H1 (cell line): ENCODE measurements around the gene IRF2BP2. TPM values are rescaled to one million over a fixed set of nuclear protein-coding genes. Genes with fewer than 3 reads are reported as not detected.
A peak's percentile ranks its signal among the peaks of the same experiment; 100 is the strongest.

Source experiments
- CTCF ChIA-PET: fragments of 300-600 bp; sonication (Branson Sonifier 250); formaldehyde crosslinking; loops from one replicate; lab custom pipeline; 2021; ENCODE audit not compliant: partially characterized antibody; lab: Charles Lee
- POLR2A ChIA-PET: fragments of 300-600 bp; sonication (Branson Sonifier 250); formaldehyde crosslinking; loops from one replicate; lab custom pipeline; 2021; ENCODE audit warnings: inconsistent platforms; ENCODE audit not compliant: partially characterized antibody; lab: Charles Lee
- DNase-seq, 2 experiments: peaks; one replicate each; pipeline versions ENCODE4 v3.0.0 to v3.0.0-alpha.2; 2010 to 2022; ENCODE audit warnings: low spot score in 2 of 2, low read depth in 1 of 2, mixed read lengths in 1 of 2
- FAIRE-seq: peaks from 2 replicates; lab custom pipeline; 2011; peaks lifted over from hg19 to GRCh38; lab: Jason Lieb, UNC
- H2AFZ ChIP-seq: 2 replicates; pipeline ENCODE4 v1.8.1; 2012; ENCODE audit warnings: low read length, inconsistent platforms
- H2AK5ac ChIP-seq: 2 replicates; pipeline ENCODE4 v1.6.1; 2013; ENCODE audit warnings: low read depth, low read length
- H2BK120ac ChIP-seq: replicated peaks from 2 replicates; pipeline ENCODE3; 2013; ENCODE audit warnings: low read depth, low read length, inconsistent platforms
- H2BK12ac ChIP-seq: 2 replicates; pipeline ENCODE4 v1.6.1; 2013; ENCODE audit warnings: low read depth, low read length
- H2BK15ac ChIP-seq: 2 replicates; pipeline ENCODE4 v1.6.1; 2013; ENCODE audit warnings: low read length
- H2BK20ac ChIP-seq: 2 replicates; pipeline ENCODE4 v1.6.1; 2013; ENCODE audit warnings: low read length
- H2BK5ac ChIP-seq: 2 replicates; pipeline ENCODE4 v1.6.1; 2013; ENCODE audit warnings: low read depth, low read length
- H3K14ac ChIP-seq: 2 replicates; pipeline ENCODE4 v1.6.1; 2013; ENCODE audit warnings: inconsistent platforms; ENCODE audit not compliant: insufficient read length
- H3K18ac ChIP-seq: 2 replicates; pipeline ENCODE4 v1.6.1; 2013; ENCODE audit warnings: low read length; ENCODE audit errors: extremely low read depth
- H3K23ac ChIP-seq: 2 replicates; pipeline ENCODE4 v1.6.1; 2013; ENCODE audit warnings: inconsistent platforms; ENCODE audit not compliant: insufficient read length
- H3K23me2 ChIP-seq: 2 replicates; pipeline ENCODE4 v1.6.1; 2013; ENCODE audit warnings: low read depth, low read length
- H3K27ac ChIP-seq: 2 replicates; pipeline ENCODE4 v1.6.1; 2011; ENCODE audit warnings: low read depth, low read length, inconsistent platforms
- H3K27me3 ChIP-seq, 4 experiments: replicated peaks in 1 of 4; 1 replicate in 1 of 4; 2 replicates in 3 of 4; pipeline versions ENCODE4 v1.6.1 to v1.8.1; 2011 to 2013; ENCODE audit warnings: low read length in 3 of 4, mild to moderate bottlenecking in 3 of 4, inconsistent platforms in 2 of 4, mixed read lengths in 2 of 4, moderate library complexity in 1 of 4; ENCODE audit not compliant: control insufficient read depth in 3 of 4, insufficient read depth in 3 of 4; ENCODE audit errors: extremely low read depth in 1 of 4
- H3K36me3 ChIP-seq, 4 experiments: 2 replicates each; pipeline versions ENCODE4 v1.6.1 to v1.8.1; 2011 to 2013; ENCODE audit warnings: mild to moderate bottlenecking in 4 of 4, low read length in 3 of 4, moderate library complexity in 2 of 4, control low read depth in 1 of 4, inconsistent platforms in 1 of 4; ENCODE audit not compliant: insufficient read depth in 4 of 4, control insufficient read depth in 2 of 4
- H3K4ac ChIP-seq: replicated peaks from 2 replicates; pipeline ENCODE3; 2013; ENCODE audit warnings: low read length, low read depth, mixed read lengths, inconsistent platforms; ENCODE audit not compliant: insufficient read length
- H3K4me1 ChIP-seq, 4 experiments: replicated peaks in 1 of 4; 1 replicate in 1 of 4; 2 replicates in 3 of 4; pipeline versions ENCODE4 v1.6.1 to v1.8.1; 2011 to 2013; ENCODE audit warnings: low read length in 3 of 4, inconsistent platforms in 2 of 4, mixed read lengths in 1 of 4; ENCODE audit not compliant: insufficient read depth in 4 of 4, control insufficient read depth in 3 of 4
- H3K4me2 ChIP-seq, 2 experiments: 2 replicates each; pipeline versions ENCODE4 v1.6.1 to v1.8.1; 2011 to 2013; ENCODE audit warnings: low read depth in 2 of 2, low read length in 2 of 2, control low read depth in 1 of 2, inconsistent platforms in 1 of 2, mild to moderate bottlenecking in 1 of 2; ENCODE audit not compliant: insufficient read depth in 1 of 2
- H3K4me3 ChIP-seq, 4 experiments: fragments of 200-600, 300-600 bp in 1 of 4; sonication (generic), shearing (Covaris generic), sonication (Bioruptor Twin) in 1 of 4; 2 replicates each; pipeline versions ENCODE4 v1.5.1 to v1.8.1; 2011 to 2016; ENCODE audit warnings: low read length in 4 of 4, low read depth in 3 of 4, control low read depth in 2 of 4, inconsistent platforms in 2 of 4, mild to moderate bottlenecking in 2 of 4, mixed read lengths in 1 of 4, moderate library complexity in 1 of 4; ENCODE audit not compliant: insufficient read depth in 2 of 4; ENCODE audit errors: extremely low read depth in 1 of 4
- H3K56ac ChIP-seq: replicated peaks from 2 replicates; pipeline ENCODE3; 2013; ENCODE audit warnings: low read depth, mild to moderate bottlenecking, mixed read lengths, low read length, inconsistent platforms; ENCODE audit not compliant: insufficient read length
- H3K79me1 ChIP-seq: 2 replicates; pipeline ENCODE4 v1.6.1; 2013; ENCODE audit warnings: low read depth, low read length, control low read depth
- H3K79me2 ChIP-seq, 2 experiments: 2 replicates each; pipeline versions ENCODE4 v1.6.1 to v1.8.1; 2012 to 2013; ENCODE audit warnings: low read length in 2 of 2, mild to moderate bottlenecking in 2 of 2, inconsistent platforms in 1 of 2; ENCODE audit not compliant: insufficient read depth in 2 of 2, control insufficient read depth in 1 of 2
- H3K9ac ChIP-seq, 4 experiments: replicated peaks in 1 of 4; 1 replicate in 1 of 4; 2 replicates in 3 of 4; pipeline versions ENCODE4 v1.6.1 to v1.8.1; 2011 to 2013; ENCODE audit warnings: low read depth in 3 of 4, low read length in 3 of 4, control low read depth in 2 of 4, mild to moderate bottlenecking in 2 of 4, moderate library complexity in 2 of 4, inconsistent platforms in 1 of 4; ENCODE audit errors: extremely low read depth in 1 of 4
- H3K9me3 ChIP-seq, 2 experiments: 2 replicates each; pipeline versions ENCODE4 v1.6.1 to v1.8.1; 2012 to 2013; ENCODE audit warnings: mild to moderate bottlenecking in 2 of 2, moderate library complexity in 2 of 2, control low read depth in 1 of 2, inconsistent platforms in 1 of 2, low read depth in 1 of 2, low read length in 1 of 2, mixed read lengths in 1 of 2; ENCODE audit not compliant: insufficient read depth in 2 of 2
- H4K20me1 ChIP-seq, 2 experiments: replicated peaks in 1 of 2; 2 replicates each; pipeline versions ENCODE3 to v1.8.1; 2011 to 2013; ENCODE audit warnings: inconsistent platforms in 2 of 2, low read length in 2 of 2, mild to moderate bottlenecking in 1 of 2; ENCODE audit not compliant: insufficient read depth in 2 of 2, control insufficient read depth in 1 of 2
- H4K5ac ChIP-seq: 2 replicates; pipeline ENCODE4 v1.6.1; 2013; ENCODE audit warnings: low read length, low read depth, mixed read lengths, inconsistent platforms; ENCODE audit not compliant: insufficient read length
- H4K8ac ChIP-seq: 2 replicates; pipeline ENCODE4 v1.8.0; 2013; ENCODE audit warnings: mild to moderate bottlenecking, moderate library complexity, low read length, inconsistent platforms; ENCODE audit not compliant: insufficient read depth; ENCODE audit errors: extremely low read depth
- H4K91ac ChIP-seq: replicated peaks from 2 replicates; pipeline ENCODE3; 2013; ENCODE audit warnings: low read length, mixed read lengths, inconsistent platforms; ENCODE audit not compliant: insufficient read length
- JUN ChIP-seq: IDR thresholded peaks from 2 replicates; pipeline ENCODE4 v1.6.1; 2011; ENCODE audit warnings: low read depth, mild to moderate bottlenecking, improper control_type of control experiment, low read length
- RAD21 ChIP-seq, 2 experiments: IDR thresholded peaks in 1 of 2; conservative IDR thresholded peaks in 1 of 2; 2 replicates each; pipeline ENCODE4 v1.6.1; 2011; ENCODE audit warnings: low read depth in 2 of 2, low read length in 2 of 2, improper control_type of control experiment in 1 of 2, inconsistent platforms in 1 of 2, mild to moderate bottlenecking in 1 of 2, moderate library complexity in 1 of 2
- WGBS, 2 experiments: shearing (Covaris generic) in 1 of 2; methylation state at CpG; one replicate each; pipeline versions ENCODE4 v1.1.6 to v1.1.7; 2013 to 2015; ENCODE audit warnings: low lambda C conversion rate in 2 of 2, mixed read lengths in 2 of 2, inconsistent platforms in 1 of 2, low coverage in 1 of 2, missing lambda C conversion rate in 1 of 2; ENCODE audit not compliant: insufficient replicate concordance in 2 of 2, insufficient coverage in 1 of 2, insufficient read length in 1 of 2; ENCODE audit errors: extremely low coverage in 1 of 2, missing lambda C conversion rate in 1 of 2; 5-methylcytosine and 5-hydroxymethylcytosine counted together
- polyA plus RNA-seq, 7 experiments: library from polyadenylated mRNA; depleted of rRNA in 3 of 7; stranded (reverse) in 5 of 7; unstranded in 2 of 7; fragments of >200 nt in 5 of 7; fragments of 200-250 nt in 2 of 7; gene quantifications; 1 replicate in 5 of 7; 2 replicates in 1 of 7; 4 replicates in 1 of 7; pipeline versions ENCODE4 v1.2.1 to v1.2.3, GENCODE V29; 2011 to 2013; ENCODE audit warnings: missing spikeins in 2 of 7, mixed read lengths in 2 of 7
- total RNA-seq: library from RNA; stranded (reverse); fragmentation: NEBNext Ultra II Directional; extraction: Animal tissue kit (Norgen Biotek cat#: 25700); gene quantifications from 2 replicates; pipeline ENCODE4 v1.2.1, GENCODE V29; 2021

Gene IRF2BP2
- total and polyA plus RNA-seq, 2 of the 8 experiments (the other 6 are each of a cell fraction or from before 2014, with no cell fraction given), result 24.9 to 67.5 TPM

GRCh38 chr1:234592240-234592639 lies 17.7 kb downstream of the IRF2BP2 start:
- H3K79me2 ChIP-seq, result no peaks in the 10 kb centered on the region
- TF ChIP-seq JUN (no peak), RAD21 (IDR thresholded peaks at IDR 0.05 in 1 of 2, conservative IDR thresholded peaks at IDR 0.05 in 1 of 2; ENCODE audit: low read depth in 2 of 2, low read length in 2 of 2) (peak in 1 of 2 experiments; percentile 30; a peak in 2 of 4 replicates)
- no peak overlapping the region for H2BK5ac ChIP-seq
- no peaks in the 10 kb centered on the region; the same call in 1 of the 2 replicates for H3K23me2 ChIP-seq
- H4K91ac ChIP-seq, result no peak overlapping the region
- H3K9ac ChIP-seq, result no peak overlapping the region
- no peaks in the 10 kb centered on the region for H3K27me3 ChIP-seq
- no peaks in the 10 kb centered on the region for H3K36me3 ChIP-seq
- no peak overlapping the region for H3K18ac ChIP-seq
- H3K79me1 ChIP-seq, result no peaks in the 10 kb centered on the region
- ChIA-PET CTCF (interaction anchor here (1.5 to 2.8 kb wide), 2 partner anchors 12 to 93 kb away, joined by 6 to 8 read pairs; no protein-coding TSS in a partner anchor), POLR2A (no interaction called here)
- no peak overlapping the region for H3K14ac ChIP-seq
- no peaks in the 10 kb centered on the region for H4K20me1 ChIP-seq
- FAIRE-seq (no peak), DNase-seq (no peak)
- H4K8ac ChIP-seq, result 0 out of 2 replicates have a peak overlapping the region, but pooled peaks have one; percentile 65
- WGBS, 2 experiments, result 99% methylated on average over 4 of the region's 5 CpGs; no CpG with 5 or more reads in 1 of the 2 experiments
- no peak overlapping the region for H4K5ac ChIP-seq
- no peak overlapping the region for H3K4ac ChIP-seq
- peaks cover 0 to 3% of the 10 kb centered on the region in 2 experiments; a peak in 1 of 4 replicates for H3K9me3 ChIP-seq
- no peak overlapping the region for H3K4me2 ChIP-seq
- H2BK120ac ChIP-seq, result no peak overlapping the region
- no peaks in the 10 kb centered on the region for H3K4me1 ChIP-seq
- H3K56ac ChIP-seq, result no peak overlapping the region
- H3K23ac ChIP-seq, result no peak overlapping the region
- H2BK15ac ChIP-seq, result no peak overlapping the region
- no peak overlapping the region for H3K4me3 ChIP-seq
- no peak overlapping the region for H2BK12ac ChIP-seq
- H2AK5ac ChIP-seq, result no peak overlapping the region
- H3K27ac ChIP-seq, result no peak overlapping the region
- H2AFZ ChIP-seq, result no peak overlapping the region
- no peak overlapping the region for H2BK20ac ChIP-seq
